Thyroid gland (tissue), 4 donors: Measurements from ENCODE around the gene PTPRN2.

ENCODE experiments used
- CTCF ChIP-seq, 6 experiments: fragments of 200-600 bp in 3 of 6; fragments of 450-650 bp in 3 of 6; sonication (generic) in 3 of 6; IDR thresholded peaks; one replicate each; pipeline ENCODE4 v1.5.1; 2016 to 2019; ENCODE audit warnings: antibody characterized with exemption in 6 of 6, mild to moderate bottlenecking in 2 of 6, inconsistent platforms in 1 of 6, moderate library complexity in 1 of 6
- POLR2A ChIP-seq, 2 donors: fragments of 450-650 bp; IDR thresholded peaks; one replicate each; pipeline ENCODE4 v1.6.1; 2017; ENCODE audit warnings: antibody characterized with exemption in 2 of 2, mild to moderate bottlenecking in 2 of 2, moderate library complexity in 1 of 2

DNA sequence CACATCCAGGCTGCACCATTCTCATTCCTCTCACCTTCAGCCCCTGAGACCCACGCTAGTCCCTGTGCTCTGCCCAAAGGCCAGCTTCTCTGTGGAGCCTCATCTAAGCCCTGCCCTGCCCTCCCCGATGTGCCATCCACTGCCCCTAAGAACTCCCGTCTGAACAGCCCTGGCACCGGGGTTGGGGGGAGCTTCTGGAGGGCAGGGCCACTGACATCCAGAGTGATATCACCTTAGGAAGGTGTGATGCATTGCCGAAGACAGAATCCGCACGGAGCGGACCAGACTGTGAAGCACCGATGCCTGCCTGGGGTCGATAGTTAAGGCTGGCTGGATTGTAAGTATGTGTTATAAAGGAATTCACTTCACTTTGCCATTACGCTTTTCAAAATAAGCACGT lies 511.0 kb downstream of the PTPRN2 start:
- TF ChIP-seq POLR2A (IDR thresholded peaks at IDR 0.05) (no peak), CTCF (IDR thresholded peaks at IDR 0.05) (no peak)
